NB4 (cell line): ENCODE results near the gene ADSL.

Experiments used
- DNase-seq: peaks from one replicate; pipeline ENCODE4 v3.0.0; 2010; ENCODE audit warnings: low read depth
- H3K4me3 ChIP-seq: one replicate; pipeline ENCODE4 v1.5.1; 2011; ENCODE audit warnings: mild to moderate bottlenecking, low read depth, low read length, moderate library complexity
- CTCF ChIP-seq: IDR thresholded peaks from one replicate; pipeline ENCODE4 v1.5.1; 2012; ENCODE audit warnings: low read depth, low read length
- MAX ChIP-seq: IDR thresholded peaks from 2 replicates; pipeline ENCODE4 v1.6.1; 2011; ENCODE audit warnings: low read depth, low read length
- MYC ChIP-seq: IDR thresholded peaks from 2 replicates; pipeline ENCODE4 v1.6.1; 2011; ENCODE audit warnings: low read depth, low read length
- POLR2A ChIP-seq: IDR thresholded peaks from 2 replicates; pipeline ENCODE4 v1.6.1; 2011; ENCODE audit warnings: mild to moderate bottlenecking; ENCODE audit not compliant: insufficient read length; ENCODE audit errors: extremely low read depth

The ADSL gene

GRCh38 chr22:40415531-40416266, 69.4 kb downstream of the ADSL start:
- no peak overlapping the region for H3K4me3 ChIP-seq
- TF ChIP-seq POLR2A (no peak), MYC (no peak), MAX (no peak), CTCF (no peak)
- DNase-seq: peak; percentile 43

GRCh38 chr22:40416267-40416570, 69.9 kb downstream of the ADSL start:
- no peak for DNase-seq
- TF ChIP-seq MAX (no peak), POLR2A (no peak), MYC (no peak), CTCF (no peak)
- no peak overlapping the region for H3K4me3 ChIP-seq

GRCh38 chr22:40416636-40417035, 70.3 kb downstream of the ADSL start:
- DNase-seq: no peak
- no peak for TF ChIP-seq MAX
- no peak for TF ChIP-seq MYC
- TF ChIP-seq CTCF: no peak
- no peak for TF ChIP-seq POLR2A
- no peak overlapping the region for H3K4me3 ChIP-seq

- no peak for TF ChIP-seq MAX
- no peak for TF ChIP-seq CTCF
- TF ChIP-seq MYC: no peak
- TF ChIP-seq POLR2A: no peak
- no peak overlapping the region for H3K4me3 ChIP-seq
- no peak for DNase-seq
Measured at GRCh38 chr22:40417041-40417440, 70.7 kb downstream of the ADSL start.

GRCh38 chr22:40417881-40418280, 71.6 kb downstream of the ADSL start:
- H3K4me3 ChIP-seq: no peak overlapping the region
- no peak for TF ChIP-seq MAX
- no peak for TF ChIP-seq CTCF
- TF ChIP-seq POLR2A: no peak
- no peak for TF ChIP-seq MYC
- no peak for DNase-seq
